Neural progenitor cell (in vitro differentiated cells): Measurements from ENCODE around the gene BRD3OS.

ENCODE experiments used
- CTCF ChIP-seq: fragments of 200-600 bp; sonication (generic); IDR thresholded peaks from 2 replicates; pipeline ENCODE4 v1.5.1; 2017; ENCODE audit warnings: antibody characterized with exemption, mild to moderate bottlenecking
- EZH2phosphoT487 ChIP-seq: fragments of 200-600 bp; sonication (generic); IDR thresholded peaks from 2 replicates; pipeline ENCODE4 v1.6.1; 2017; ENCODE audit warnings: antibody characterized with exemption

- TF ChIP-seq CTCF (no peak), EZH2phosphoT487 (no peak)
Measured at GRCh38 chr9:134067904-134068743, 42.8 kb downstream of the BRD3OS start, which contains the start of gene BRD3.
